ENCODE data around the gene DENND1B.
A peak's percentile ranks its signal among the peaks of the same experiment; 100 is the strongest.

DENND1B gene

DNA sequence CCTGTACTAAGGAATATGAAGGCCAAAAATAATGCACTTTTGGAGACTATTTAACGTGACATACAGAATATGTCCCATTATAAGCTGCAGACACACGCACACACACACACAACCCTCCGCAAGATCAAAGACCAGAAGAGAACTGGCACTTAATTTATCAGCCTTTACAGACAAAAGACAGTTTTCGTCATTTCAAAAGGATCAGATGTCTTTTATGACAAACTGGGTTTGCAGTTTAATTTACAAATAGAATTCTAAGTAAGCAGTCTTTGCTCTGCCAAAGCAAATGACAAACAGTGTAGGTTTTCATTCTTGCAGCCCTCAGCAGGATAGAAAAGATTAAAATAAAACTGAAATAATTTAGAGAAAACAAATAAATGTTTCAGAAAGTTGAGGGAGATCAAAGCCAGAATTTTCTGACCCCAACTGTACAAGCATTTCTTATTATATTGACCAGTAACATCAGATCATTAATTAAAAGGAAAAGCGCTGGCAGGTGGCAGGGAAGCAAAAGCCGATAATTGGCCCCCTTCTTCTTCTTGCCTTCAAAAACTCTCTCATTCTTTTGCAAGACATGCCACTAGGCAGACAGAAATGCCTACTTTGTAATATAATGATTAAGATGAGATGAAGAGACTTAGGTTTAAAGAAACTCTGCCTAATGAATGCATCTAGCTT, 169.0 kb downstream of the DENND1B start:
- ChIA-PET POLR2A (no interaction called here), CTCF (interaction anchor here (0.6 kb wide), 1 partner anchor 961 kb away, joined by 3 read pairs; no protein-coding TSS in a partner anchor)
- TF ChIP-seq, protein P1, sequence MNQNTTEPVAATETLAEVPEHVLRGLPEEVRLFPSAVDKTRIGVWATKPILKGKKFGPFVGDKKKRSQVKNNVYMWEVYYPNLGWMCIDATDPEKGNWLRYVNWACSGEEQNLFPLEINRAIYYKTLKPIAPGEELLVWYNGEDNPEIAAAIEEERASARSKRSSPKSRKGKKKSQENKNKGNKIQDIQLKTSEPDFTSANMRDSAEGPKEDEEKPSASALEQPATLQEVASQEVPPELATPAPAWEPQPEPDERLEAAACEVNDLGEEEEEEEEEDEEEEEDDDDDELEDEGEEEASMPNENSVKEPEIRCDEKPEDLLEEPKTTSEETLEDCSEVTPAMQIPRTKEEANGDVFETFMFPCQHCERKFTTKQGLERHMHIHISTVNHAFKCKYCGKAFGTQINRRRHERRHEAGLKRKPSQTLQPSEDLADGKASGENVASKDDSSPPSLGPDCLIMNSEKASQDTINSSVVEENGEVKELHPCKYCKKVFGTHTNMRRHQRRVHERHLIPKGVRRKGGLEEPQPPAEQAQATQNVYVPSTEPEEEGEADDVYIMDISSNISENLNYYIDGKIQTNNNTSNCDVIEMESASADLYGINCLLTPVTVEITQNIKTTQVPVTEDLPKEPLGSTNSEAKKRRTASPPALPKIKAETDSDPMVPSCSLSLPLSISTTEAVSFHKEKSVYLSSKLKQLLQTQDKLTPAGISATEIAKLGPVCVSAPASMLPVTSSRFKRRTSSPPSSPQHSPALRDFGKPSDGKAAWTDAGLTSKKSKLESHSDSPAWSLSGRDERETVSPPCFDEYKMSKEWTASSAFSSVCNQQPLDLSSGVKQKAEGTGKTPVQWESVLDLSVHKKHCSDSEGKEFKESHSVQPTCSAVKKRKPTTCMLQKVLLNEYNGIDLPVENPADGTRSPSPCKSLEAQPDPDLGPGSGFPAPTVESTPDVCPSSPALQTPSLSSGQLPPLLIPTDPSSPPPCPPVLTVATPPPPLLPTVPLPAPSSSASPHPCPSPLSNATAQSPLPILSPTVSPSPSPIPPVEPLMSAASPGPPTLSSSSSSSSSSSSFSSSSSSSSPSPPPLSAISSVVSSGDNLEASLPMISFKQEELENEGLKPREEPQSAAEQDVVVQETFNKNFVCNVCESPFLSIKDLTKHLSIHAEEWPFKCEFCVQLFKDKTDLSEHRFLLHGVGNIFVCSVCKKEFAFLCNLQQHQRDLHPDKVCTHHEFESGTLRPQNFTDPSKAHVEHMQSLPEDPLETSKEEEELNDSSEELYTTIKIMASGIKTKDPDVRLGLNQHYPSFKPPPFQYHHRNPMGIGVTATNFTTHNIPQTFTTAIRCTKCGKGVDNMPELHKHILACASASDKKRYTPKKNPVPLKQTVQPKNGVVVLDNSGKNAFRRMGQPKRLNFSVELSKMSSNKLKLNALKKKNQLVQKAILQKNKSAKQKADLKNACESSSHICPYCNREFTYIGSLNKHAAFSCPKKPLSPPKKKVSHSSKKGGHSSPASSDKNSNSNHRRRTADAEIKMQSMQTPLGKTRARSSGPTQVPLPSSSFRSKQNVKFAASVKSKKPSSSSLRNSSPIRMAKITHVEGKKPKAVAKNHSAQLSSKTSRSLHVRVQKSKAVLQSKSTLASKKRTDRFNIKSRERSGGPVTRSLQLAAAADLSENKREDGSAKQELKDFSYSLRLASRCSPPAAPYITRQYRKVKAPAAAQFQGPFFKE (tag by site-specific recombination; IDR thresholded peaks at IDR 0.05; ENCODE audit: borderline replicate concordance), result no peak
- TF ChIP-seq ZNF677 (tag by site-specific recombination; IDR thresholded peaks at IDR 0.05), result no peak
- TF ChIP-seq PRDM6 (tag by site-specific recombination; IDR thresholded peaks at IDR 0.05), result peak; percentile 52
- TF ChIP-seq ZNF112 (tag by site-specific recombination; IDR thresholded peaks at IDR 0.05), result no peak
- no peak for TF ChIP-seq MYNN (tag by site-specific recombination; IDR thresholded peaks at IDR 0.05; ENCODE audit: borderline replicate concordance)
- TF ChIP-seq ZNF138 (tag by site-specific recombination; IDR thresholded peaks at IDR 0.05; ENCODE audit: borderline replicate concordance), result no peak
- no peak for TF ChIP-seq GLI2 (tag by site-specific recombination; IDR thresholded peaks at IDR 0.05; ENCODE audit: borderline replicate concordance, low read depth)
- TF ChIP-seq ZFHX2 (tag by site-specific recombination; conservative IDR thresholded peaks at IDR 0.05), result no peak
- TF ChIP-seq ZNF223 (tag by site-specific recombination; IDR thresholded peaks at IDR 0.05), result no peak
- no peaks in the 10 kb centered on the region for H3K36me3 ChIP-seq (ENCODE audit: control insufficient read depth in 2 of 2, insufficient read depth in 1 of 2, low read length in 2 of 2)
- H3K27ac ChIP-seq (ENCODE audit: extremely low read depth, low read depth, low read length), result no peak overlapping the region
- no peaks in the 10 kb centered on the region for H3K9me3 ChIP-seq (ENCODE audit: control insufficient read depth, insufficient read depth, low read depth, low read length)
- H3K4me1 ChIP-seq (ENCODE audit: control insufficient read depth, insufficient read depth, low read length), result no peaks in the 10 kb centered on the region
- no peak overlapping the region for H3K4me3 ChIP-seq (ENCODE audit: low read depth, low read length)

- H3K36me3 ChIP-seq (ENCODE audit: control insufficient read depth in 2 of 2, insufficient read depth in 1 of 2, low read length in 2 of 2), result no peaks in the 10 kb centered on the region
- no peak overlapping the region for H3K27ac ChIP-seq (ENCODE audit: extremely low read depth, low read depth, low read length)
- TF ChIP-seq ZSCAN5A (tag by site-specific recombination; IDR thresholded peaks at IDR 0.05), result no peak
- no peak for TF ChIP-seq ZSCAN23 (tag by site-specific recombination; IDR thresholded peaks at IDR 0.05)
- no peak for TF ChIP-seq ZBTB11 (tag by site-specific recombination; conservative IDR thresholded peaks at IDR 0.05; ENCODE audit: low read depth)
- TF ChIP-seq ZSCAN4 (tag by site-specific recombination; IDR thresholded peaks at IDR 0.05), result no peak
- TF ChIP-seq ZNF843 (tag by site-specific recombination; IDR thresholded peaks at IDR 0.05), result no peak
- TF ChIP-seq ZBTB17 (tag by site-specific recombination; IDR thresholded peaks at IDR 0.05), result no peak
- TF ChIP-seq ZSCAN18 (tag by site-specific recombination; IDR thresholded peaks at IDR 0.05), result no peak
- ChIA-PET POLR2A (no interaction called here), CTCF (no interaction called here)
- no peaks in the 10 kb centered on the region for H3K9me3 ChIP-seq (ENCODE audit: control insufficient read depth, insufficient read depth, low read depth, low read length)
- H3K4me3 ChIP-seq (ENCODE audit: low read depth, low read length), result no peak overlapping the region
- H3K4me1 ChIP-seq (ENCODE audit: control insufficient read depth, insufficient read depth, low read length), result no peaks in the 10 kb centered on the region
These were observed 171.0 kb downstream of the DENND1B start for GRCh38 chr1:197604302-197604701.
